CD4-positive, alpha-beta T cell treated with Interleukin-4 for 1 hour (primary cell): ENCODE data around the gene DNAAF8.

Source experiments
- DNase-seq, 2 donors: peaks; one replicate each; pipeline ENCODE4 v3.0.0-alpha.2; 2020 to 2022

DNAAF8 gene

DNA sequence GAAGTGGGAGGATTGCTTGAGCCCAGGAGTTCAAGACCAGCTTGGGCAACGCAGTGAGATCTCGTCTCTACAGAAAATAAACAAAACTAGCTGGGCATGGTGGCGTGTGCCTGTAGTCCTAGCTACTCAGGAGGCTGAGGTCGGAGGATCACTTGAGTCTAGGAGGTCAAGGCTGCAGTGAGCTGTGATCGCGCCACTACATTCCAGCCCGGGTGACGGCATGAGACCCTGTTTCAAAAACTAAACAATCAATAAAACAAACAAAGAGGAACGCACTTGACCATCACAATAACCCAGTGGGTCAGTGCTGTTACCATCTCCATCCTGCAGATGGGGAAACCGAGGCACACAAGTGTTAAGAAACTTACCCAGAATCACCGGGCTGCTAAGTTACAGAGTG, 18.9 kb downstream of the DNAAF8 start:
- no peak for DNase-seq

DNA sequence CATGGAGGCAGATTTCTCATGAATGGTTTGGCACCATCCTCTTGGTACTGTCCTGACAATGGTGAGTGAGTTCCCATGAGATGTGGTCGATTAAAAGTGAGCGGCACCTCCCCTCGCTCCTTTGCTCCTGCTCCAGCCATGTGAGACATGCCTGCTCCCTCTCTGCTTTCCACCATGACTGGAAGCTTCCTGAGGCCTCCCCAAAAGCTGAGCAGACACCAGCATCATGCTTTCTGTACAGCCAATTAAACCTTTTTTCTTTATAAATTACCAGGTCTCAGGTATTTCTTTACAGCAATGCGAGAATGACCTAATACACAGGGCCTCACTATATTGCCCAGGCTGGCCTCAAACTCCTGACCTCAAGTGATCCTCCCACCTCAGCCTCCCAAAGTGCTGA, 20.5 kb downstream of the DNAAF8 start:
- DNase-seq: no peak

DNA sequence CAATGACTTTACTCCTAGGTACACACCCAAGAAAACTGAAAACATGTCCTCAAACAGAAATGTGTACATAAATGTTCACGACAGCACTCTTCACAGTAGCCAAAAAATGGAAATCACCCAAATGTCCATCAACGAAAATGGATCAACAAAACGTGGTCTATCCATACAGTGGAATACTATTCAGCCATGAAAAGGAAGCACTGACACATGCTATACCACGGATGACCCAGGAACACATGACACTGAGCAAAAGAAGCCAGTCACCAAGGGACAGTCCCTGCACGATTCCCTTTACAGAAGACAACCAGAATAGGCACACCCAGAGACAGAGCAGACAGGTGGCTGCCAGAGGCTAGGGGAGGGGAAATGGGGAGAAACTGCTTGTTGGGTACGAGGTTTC, 21.4 kb downstream of the DNAAF8 start:
- no peak for DNase-seq

DNA sequence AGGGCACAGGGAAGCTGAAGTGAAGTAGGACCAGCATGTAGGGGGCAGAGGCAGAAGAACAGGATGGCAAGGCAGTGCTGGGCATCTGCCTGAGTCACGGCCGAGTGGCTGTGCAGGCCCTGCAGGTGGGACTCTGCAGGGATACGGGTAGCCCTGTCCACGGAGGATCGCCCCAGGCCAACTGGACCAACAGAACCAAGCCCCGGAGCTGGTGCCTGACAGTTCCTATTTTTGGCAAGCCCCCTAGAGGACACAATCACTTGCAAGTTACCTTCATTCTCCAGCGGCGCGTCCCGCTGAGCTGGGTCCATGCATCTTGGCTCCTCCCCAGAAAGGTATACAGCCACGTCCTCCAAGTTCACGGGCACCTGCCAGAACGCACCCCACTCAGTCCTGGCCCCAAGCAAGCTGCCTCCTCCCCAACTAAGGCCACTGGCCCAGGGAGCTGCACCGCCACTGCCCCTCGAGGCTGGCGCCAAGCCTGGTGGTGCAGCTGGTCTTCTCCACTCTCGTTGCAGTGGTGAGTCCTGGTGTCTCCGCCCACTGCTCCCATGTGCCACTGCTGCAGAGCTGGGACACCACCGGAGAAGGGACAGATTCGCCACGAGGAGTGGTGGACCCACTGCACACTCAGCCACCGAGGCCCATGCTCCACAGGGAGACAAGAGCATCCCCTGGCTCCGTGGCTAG, 26.0 kb downstream of the DNAAF8 start:
- no peak for DNase-seq

DNA sequence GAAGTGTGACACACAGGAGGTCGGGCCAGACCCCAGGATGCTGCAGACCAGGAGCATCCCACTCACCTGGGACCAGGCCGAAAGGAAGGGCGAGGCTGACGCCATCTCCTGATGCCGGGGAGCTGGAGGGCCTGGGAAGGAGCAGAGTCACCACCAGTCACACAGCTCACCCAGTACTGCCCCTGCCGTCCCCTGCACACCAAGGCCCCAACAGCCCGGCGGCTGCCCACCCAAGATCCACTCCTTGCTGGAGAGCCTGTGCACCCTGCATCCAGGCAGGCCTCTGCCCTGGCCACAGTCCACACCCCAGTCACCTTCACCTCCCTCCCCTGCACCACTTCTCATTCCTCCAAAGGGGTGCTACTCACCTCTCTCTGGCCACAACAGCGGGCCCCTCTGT, 27.9 kb downstream of the DNAAF8 start:
- no peak for DNase-seq

DNA sequence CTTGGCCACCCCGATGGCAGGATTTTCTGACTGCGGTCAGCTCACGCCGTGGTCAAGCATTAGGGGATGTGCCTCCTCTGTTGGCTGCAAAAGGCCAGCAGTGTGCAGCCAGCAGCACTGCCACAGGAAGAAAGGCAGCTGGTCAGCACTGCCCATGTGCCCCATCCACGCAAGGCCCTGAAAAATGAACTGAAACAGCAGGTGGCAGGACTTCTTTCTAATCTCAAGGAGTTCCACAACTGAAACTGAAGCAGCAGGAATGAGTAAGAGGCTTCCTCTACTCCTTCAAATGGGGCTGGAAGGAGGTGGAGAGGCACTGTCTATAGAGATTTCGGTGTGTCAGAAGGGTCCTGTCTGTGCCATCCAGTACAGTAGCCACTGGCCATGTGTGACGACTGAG, 29.5 kb downstream of the DNAAF8 start:
- no peak for DNase-seq

DNA sequence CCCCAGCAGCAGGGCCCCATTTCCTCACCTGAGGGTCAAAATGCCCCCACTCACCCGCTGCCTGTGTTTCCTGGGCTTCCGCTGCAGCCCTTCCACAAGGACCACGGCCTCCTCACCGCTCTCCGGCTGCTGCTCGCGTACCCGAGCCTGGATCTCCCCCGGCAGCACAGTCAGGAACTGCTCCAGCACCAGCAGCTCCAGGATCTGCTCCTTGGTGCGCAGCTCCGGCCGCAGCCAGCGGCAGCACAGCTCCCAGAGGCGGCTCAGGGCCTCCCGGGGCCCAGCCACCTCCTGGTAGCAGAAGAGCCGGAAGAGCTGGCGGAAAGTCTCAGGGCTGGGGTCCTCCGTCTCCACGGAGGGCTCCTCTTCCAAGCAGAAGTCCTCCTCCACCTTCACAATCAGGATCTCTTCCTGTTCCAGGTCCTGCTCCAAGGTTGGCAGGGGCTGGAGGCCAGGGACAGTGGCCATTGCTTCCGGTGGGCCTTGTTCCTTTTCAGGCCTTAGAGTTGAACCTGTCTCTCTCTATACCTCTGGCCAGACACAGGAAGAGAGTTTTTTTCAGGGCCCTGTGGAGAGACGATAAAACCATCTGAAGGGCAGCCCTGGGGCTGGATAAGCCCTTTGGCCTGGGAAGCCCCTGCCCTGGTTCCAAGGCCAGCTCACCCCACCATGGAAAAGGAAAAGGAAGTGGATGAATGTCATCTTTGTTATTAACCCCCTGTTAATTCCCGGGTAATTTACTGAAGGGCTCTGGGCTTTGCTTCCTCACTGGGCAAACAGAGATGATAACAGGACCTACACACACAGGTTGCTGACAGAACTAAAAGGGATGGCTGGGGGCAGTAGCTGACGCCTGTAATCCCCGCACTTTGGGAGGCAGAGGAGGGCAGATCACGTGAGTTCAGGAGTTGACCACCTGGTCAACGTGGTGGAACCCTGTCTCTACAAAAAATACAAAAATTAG, 31.5 kb downstream of the DNAAF8 start:
- DNase-seq: no peak

DNA sequence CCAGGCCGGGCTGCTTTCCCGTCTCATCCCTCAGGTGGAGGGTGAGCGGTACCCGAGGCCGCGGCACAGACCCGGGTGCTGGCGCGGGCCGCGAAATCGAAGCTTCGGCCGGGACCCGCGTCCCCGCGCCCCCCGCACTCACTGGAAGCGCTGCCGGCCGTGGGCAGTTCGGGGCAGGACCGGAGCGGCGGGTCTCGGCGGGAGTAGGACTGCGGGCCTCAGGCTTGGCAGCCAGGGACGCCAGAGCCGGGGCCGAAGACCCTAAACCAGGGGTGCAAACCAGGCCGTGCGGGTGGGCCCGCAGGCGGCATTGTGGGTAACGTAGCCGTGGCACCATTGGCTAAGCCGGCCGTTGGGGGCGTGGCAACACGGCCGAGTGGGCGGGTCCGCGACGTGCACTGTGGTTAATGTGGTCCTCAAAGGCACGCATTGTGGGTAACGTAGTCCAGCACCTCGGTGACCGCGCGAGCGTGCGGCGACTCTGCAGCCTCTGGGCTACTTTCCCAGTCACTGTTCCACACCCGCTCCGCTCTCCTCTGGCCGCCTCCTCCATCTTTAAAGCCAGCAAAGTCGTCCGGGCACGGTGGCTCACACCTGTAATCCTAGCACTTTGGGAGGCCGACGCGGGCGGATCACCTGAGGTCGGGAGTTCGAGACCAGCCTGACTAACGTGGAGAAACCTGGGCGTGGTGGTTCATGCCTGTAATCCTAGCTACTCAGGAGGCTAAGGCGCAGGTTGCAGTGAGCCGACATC, 32.7 kb downstream of the DNAAF8 start, which contains the start of gene ZNF500:
TSS of gene ZNF500 (minus strand) at position 288 of the 754 bp plus-strand sequence. CDS start 1,184 bp downstream, outside the sequence.
- DNase-seq: peak; percentile 96 to 97

DNA sequence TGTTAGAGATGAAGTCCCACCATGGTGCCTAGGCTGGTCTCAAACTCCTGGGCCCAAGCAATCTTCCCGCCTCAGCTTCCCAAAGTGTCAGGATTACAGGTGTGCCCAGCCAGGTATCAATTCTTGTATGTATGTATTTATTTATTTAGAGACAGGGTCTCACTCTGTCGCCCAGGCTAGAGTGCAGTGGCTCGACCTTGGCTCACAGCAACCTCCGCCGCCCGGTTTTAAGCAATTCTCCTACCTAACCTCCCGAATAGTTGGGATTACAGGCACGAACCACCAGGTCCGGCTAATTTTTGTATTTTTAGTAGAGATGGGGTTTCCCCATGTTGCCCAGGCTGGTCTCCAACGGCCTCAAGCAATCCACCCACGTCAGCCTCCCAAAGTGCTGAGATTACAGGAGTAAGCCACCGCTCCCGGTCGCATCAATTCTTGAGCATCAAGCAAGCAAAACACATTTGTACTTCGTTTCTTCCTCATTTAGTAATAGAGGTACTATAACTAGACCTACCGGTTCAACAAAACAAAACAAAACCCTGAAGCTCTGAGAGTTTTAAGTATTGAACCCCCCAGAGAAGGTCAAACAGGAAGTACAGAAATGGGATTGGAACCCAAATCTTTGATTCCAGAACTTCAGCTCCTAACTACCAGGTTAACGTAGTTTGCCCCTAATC, 33.7 kb downstream of the DNAAF8 start:
- no peak for DNase-seq

DNA sequence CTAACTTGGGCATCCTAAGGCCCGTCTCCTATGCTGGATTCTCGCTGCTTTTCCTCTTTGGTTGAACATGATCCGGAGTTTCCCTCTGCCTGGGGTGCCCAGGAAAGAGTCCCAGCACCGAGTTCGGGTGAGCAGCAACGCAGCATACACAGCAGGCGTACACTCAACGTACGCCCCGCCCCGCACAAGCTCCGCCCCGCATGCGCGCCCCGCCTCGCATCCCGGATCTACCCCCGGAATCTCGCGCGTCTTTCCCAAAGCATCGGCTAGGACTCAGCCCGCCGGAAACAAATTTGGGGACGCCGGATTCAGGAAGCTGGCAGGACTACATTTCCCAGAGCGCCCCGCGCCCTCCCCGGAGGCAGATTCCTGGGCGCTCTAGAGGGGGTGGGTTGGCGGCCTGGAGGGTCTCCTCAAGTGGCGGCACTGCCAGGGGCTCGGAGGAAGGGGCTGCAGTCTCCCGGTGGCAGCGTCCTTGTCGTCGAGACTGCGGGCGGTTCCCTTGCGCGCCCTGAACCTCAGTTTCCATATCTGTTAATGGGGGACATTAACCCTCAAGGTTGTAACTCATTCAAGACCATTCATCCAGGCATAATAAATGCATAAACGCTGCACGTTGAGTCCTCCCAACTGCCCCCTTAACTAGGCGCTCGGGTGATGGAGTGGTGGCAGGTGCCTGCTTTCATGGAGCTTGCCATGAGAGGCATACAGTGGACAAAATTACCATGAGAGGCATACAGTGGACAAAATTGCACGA, 34.4 kb downstream of the DNAAF8 start:
- DNase-seq: peak; percentile 88 to 91

DNA sequence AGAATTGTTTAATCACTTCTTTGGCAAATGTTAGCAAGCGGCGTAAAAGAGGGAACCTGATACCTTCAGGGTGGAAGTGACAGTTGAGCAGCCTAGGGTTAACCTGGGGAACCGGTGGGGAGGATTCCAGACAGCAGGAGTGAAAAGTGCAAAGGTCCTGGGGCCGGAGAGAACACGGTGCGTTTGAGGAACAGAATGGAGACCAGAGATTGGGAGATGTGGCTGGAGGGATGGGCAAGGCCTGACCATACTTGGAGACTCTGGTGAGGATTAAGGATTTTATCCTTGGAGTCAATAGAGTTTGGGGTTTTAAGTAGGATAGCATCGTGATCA, 34.9 kb downstream of the DNAAF8 start:
- DNase-seq: no peak

DNA sequence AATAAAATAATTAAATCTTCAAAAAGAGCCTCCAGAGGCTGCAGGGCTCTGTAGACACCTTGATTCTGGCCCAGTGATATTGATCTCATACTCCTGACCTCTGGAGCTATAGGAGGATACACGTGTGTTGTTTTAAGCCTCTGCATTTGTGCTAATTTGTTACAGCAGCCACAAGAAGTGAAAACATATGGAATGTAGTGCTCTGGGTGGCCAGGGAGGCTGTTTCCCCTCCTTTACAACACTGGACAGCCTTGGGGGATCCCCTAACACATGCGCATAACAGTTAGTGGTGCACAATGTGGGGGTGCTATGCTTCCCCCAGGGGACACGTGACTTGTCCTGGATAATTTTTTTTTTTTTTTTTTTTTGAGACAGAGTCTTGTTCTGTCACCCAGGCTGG, 37.3 kb downstream of the DNAAF8 start:
- DNase-seq: no peak

DNA sequence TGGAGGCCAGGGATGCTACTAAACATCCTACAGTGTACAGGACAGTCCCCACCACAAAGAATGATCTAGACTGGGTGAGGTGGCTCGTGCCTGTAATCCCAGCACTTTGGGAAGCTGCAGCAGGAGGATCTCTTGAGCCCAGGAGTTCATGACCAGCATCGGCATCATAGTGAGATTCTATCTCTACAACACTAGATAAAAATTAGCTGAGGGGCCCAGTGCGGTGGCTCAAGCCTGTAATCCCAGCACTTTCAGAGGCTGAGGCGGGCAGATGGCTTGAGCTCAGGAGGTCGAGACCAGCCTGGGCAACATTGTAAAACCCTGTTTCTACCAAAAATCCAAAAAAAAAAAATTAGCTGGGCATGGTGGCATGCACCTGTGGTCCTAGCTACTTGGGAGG, 38.0 kb downstream of the DNAAF8 start:
- DNase-seq: no peak

DNA sequence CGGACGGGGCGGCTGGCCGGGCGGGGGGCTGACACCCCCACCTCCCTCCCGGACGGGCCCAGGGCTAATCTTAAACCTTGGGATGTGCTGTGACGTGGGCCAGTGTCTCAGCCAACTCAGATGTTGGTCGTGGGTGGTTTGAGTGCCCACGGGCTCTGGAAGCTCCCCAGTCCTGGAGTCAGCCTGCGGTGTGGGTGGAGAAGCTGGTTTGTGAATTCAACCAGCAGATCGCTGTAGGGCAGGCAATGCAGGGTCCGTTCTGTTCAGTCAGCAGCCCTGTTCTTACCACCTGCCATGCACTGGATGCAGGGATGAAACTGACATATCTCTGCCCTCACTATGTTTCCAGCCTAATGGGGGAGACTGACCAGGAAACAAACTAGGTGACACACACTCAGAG, 40.7 kb downstream of the DNAAF8 start:
- no peak for DNase-seq

DNA sequence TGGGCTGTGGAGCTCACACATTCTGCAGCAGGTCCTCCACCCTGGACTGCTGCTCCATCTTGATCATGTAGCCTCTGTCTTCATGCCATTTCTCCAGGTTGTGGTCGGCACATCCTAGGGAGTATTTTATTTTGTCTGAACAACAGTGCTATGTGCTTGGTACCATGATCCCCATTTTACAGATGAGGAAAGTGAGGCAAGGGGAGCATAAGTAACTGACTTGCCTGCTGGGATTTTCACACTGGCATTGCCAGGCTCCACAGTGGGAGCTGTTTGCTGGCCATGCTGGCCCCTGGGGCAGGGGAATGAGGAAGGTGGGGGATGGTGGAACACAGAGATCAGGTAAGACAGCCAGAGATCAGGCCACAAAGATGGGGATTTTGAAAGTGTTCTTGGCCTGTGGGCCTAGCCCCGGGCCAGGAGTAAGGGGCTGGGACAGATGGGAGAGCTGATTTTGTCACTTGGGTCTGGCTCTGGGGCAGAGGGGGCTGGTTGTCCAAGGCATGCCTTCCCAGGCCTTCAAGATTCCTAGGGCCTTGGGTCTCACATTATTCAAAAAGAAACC, 41.9 kb downstream of the DNAAF8 start:
- no peak for DNase-seq

DNA sequence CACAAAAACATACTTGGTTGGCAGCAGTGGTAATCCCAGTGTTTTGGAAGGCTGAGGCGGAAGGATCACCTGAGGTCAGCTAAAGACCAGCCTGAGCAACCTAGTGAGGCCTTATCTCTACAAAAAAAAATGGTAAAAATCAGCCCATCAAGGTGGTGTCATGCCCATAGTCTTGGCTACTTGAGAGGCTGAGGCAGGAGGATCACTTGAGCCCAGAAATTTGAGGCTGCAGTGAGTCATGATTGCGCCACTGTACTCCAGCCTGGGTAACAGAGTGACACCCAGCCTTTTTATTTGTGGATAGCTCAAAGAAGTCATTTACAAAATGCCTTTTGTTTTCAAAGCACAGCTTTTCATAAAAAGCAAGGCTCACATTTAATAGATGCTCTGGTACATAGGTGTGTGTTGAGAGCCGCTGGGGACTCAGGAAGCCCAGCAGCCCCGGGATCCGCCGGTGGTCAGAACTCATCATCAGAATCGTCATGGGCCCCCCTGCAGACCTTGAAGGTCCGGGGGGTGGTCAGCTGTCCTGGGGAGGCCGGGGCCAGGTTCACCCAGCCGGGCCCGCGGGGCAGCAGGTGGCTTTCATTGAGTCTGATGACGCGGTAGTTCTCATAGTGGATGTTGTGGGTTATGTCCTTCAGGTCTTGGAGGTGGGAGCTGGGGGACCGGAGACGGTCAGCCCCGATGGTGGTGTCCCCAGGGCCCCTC, 43.2 kb downstream of the DNAAF8 start:
- DNase-seq: no peak

DNA sequence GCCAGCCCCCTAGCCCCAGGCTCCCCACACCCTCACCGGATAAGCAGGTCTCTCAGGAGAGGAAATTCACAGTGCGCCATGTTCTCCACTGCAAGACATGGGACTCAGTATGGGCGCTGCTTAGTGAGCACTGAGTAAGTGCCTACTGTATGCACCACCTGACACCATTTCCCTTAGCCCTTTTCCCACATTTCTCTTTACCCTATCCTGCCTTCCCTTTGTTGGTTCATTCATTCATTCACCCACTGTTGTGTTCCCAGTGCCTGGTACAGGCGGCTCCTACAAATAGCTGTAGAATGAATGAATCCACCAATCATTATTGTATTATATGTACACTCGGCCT, 43.7 kb downstream of the DNAAF8 start:
- DNase-seq: no peak

DNA sequence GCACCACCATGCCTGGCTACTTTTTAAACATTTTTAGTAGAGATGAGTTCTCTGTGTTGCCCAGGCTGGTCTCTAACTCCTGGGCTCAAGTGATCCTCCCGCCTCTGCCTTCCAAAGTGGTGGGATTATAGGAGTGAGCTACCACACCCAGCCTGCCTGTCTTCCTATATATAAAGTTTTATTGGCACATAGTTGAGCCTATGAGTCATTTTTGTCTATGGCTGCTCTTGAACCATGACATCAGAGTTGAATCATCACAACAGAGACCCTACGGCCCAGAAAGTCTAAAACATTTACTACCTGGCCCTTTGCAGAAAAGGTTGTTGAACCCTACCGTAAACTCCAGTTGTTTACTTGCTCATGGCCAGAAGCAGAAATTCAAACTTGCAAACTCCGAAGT, 45.9 kb downstream of the DNAAF8 start:
- DNase-seq: no peak

DNA sequence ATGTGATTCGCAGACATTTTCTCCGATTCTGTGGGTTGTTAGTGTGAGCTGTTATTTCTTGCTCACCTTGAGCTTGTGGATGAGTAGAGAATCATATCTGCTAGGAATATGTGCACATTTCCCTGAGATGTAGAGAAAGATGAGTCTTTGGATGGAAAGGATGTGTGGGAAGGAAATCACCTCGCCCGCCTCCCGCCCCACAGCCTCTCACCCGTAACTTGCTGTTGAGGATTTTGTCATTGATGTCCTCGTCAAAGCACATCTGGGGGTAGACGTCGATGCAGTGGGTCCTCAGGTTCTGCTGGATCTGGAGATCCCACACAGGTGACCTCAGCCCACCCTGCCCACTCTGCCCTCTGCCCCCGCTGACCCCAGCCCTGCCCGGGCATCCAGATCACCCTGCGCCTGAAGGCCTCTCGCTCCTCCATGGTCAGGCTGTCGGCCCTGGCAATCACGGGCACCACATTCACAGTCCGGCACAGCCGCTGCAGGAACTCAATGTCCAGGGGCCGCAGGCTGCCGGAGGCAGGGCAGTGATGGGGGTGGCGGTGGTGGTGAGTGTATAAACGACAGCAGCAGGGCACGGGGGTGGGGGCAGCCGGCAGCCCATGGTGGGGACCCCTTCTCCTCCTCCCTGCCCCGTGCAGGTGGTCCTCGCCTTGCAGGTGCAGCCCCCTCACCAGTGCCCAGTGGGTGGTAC, 49.1 kb downstream of the DNAAF8 start:
- no peak for DNase-seq

DNA sequence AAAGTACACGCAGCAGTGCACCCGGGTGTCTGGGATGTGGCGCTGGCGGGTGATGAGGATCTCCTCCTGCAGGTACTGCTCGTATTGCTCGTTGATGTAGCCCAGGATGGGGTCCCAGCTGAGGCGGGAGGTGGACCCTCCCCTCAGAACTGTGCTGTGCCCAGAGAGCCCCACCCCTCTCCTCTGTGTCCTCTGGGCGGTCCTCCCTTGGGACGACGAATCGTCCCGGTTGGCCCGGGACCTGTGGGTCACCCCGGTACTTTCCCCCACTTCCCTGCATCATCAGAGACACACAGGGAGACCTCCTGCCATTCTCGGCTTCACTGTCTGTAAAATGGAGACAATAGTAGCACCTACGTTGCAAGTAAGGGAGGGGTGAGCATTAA, 49.6 kb downstream of the DNAAF8 start:
- DNase-seq: no peak
